Forelimb muscle (tissue), 1 donor: ENCODE data around the gene GJD2. TPM values are rescaled to one million over a fixed set of nuclear protein-coding genes. Genes with fewer than 3 reads are reported as not detected.

Source experiments
- DNase-seq: peaks from one replicate; pipeline ENCODE4 v3.0.0-alpha.2; 2013; ENCODE audit warnings: low read depth
- polyA plus RNA-seq: library from polyadenylated mRNA; unstranded; fragments of 120-200 nt; gene quantifications from one replicate; pipeline ENCODE4 v1.2.1, GENCODE V29; 2013; ENCODE audit not compliant: insufficient read length

The GJD2 gene
- 7.0 TPM for polyA plus RNA-seq

DNA sequence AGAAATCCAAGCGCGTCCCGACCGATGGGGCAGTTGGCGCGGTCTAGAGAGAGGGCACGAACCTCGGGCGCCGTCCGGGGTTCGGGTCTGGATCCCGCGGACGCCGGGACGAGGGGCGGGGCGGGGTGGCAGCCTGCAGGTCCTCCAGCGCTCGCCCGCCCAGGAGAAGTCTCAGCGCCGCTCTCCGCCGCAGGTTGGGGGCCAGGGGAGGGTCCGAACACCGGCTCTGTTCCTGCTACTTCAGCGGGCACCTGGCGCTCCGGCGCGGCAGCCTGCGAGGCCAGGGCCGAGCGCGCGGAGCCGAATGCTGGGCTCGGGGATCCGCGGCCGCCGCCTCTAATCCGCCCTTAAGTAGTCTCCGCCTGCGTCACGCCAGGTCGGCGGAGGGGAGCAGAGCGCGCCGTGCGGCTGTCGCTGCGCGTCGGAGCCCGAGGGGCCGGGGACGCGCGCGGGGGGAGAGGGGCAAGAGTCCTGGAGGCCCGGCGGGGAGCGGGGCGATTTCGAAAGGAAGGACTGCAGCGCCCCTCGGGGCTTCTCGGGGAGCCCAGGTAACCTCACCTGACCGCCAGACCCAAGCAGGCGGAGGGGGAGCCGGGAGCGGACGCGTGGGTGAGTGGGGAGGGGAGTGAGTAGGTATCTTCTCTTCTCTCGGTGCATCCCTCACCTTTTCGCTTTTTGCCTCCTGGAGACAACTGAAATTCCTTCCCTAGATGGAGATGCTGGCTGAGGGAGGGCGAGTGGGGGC is at the start of gene GJD2:
Gene GJD2, minus strand, starts transcription at position 325 of the 745 bp plus-strand sequence. CDS start 510 bp downstream, outside the sequence.
- DNase-seq: no peak

DNA sequence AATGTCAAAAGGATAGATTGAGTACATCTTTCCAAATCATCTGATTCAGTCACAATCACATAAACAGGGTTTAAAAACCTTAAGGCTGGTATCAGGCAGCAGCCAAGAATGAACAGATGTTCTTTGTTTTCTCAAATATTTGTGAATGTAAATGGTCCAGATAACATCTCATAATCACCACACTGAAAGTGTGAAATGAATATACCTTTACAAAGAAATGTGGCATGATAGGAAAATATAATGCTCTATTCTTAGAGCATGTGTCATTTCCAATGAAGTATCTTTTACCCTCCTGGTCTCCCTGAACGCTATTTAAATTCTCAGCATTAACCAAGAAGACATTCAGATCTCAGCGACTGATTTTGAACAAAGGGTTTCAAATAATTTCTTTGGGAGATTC is 49.3 kb upstream of the GJD2 start:
- no peak for DNase-seq

GRCh38 chr15:34802803-34803750 is 48.3 kb upstream of the GJD2 start:
- no peak for DNase-seq

- DNase-seq: no peak
Measured at GRCh38 chr15:34802371-34802770, 47.6 kb upstream of the GJD2 start.

DNA sequence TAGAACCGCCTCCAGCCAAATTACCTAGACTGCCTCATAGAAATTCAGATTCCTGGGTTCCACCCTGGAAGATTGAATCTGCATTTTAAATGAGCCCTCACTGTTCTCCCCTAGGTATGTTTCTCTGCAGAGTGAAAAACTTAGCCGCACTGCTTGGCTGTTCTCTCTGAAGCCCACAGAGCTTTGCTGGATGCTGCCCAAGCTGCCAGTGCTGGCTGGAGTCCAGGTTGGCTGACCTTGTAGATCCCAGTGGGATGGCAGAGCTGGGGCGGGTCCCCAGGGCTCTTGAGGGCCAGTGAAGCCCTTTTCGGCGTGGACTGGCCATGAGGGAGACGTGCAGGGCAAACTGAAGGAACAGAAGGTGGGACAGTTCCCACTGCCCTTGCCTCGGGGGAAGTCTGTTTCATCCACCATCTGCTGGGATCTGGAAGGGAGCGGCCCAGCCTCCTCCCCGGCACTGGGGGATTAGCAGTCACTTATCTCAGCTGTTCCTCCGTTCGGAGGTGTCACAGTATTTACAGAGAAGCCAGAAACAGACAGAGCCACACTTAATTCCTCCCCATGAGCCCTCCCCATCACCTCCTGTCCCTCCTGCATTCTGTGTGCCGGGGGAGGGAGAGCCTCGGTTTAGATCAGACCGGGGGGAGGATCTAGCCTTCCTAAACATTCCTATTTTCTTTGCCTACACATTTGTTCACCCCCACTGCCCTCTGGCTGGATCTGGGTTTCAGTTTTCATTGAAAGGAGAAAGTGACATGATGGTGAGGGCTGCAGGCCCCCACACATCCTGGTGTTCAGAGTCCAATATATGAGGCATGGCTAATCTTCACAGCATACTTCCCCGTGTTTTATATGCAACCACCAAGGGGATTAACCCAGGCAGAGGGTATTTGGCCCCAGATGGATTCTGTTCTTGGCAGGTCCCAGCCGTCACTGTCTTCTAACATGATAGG is 44.6 kb upstream of the GJD2 start:
- DNase-seq: no peak

DNA sequence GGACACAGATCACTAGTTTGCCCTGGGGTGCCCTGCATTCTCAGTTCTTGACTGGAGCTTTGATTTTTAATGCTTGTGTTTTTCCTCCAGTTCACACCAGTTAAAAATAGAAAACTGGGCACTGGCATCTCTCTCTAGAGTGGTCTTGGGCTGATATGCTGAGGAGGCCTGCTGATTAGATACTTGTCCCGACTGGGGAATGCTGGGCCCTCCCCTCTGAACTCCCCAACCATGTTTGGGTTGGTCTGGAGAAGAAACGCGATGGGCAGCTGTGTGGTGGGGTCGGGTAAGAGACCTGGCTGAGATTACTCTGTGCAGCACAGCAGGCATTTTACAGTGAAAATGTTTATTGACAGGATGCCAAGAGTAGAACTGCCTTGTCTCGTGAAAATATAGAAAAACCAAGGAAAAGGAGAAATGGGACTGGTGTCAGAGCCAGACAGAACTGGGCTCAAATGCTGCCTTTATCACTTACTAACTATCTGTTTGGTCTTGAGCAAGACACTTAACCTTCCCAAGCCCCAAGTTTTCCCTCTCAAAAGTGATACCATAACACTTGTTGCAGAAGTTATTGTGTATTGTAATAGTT is 42.1 kb upstream of the GJD2 start:
- no peak for DNase-seq

- no peak for DNase-seq
Measured at GRCh38 chr15:34795267-34796081, 40.7 kb upstream of the GJD2 start, which contains the start of gene ACTC1. Gene ACTC1, minus strand, starts transcription at chr15:34795549. Its CDS starts 741 bp downstream, at chr15:34794808.

DNA sequence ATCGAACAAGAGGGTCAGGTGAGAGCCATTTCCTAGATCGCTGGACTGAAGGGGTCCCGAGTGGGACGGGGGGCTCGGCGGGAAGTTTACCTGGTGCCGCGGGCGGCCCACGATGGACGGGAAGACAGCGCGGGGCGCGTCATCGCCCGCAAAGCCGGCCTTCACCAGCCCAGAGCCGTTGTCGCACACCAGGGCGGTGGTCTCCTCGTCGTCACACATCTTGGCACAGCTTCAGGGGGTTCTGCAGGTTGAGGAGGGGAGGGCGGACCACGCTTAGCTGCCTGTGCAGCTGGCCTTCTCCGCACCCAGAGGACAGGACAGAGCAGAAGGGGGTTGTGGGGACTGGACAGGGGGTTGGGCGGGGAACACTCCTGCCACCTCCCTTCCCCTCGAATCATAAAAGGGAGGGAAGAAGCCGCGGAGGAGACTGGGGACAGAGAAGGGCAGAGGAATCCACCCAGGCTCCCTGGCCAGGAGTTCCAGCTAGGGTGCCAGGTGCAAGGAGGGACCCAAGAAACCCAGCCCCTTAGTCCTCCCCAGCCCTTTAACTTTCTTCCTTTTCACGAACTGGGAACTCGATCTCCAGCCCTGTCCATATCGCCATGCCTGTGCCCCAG is 39.9 kb upstream of the GJD2 start:
- DNase-seq: no peak

GRCh38 chr15:34793901-34794300 is 39.1 kb upstream of the GJD2 start:
- no peak for DNase-seq

DNA sequence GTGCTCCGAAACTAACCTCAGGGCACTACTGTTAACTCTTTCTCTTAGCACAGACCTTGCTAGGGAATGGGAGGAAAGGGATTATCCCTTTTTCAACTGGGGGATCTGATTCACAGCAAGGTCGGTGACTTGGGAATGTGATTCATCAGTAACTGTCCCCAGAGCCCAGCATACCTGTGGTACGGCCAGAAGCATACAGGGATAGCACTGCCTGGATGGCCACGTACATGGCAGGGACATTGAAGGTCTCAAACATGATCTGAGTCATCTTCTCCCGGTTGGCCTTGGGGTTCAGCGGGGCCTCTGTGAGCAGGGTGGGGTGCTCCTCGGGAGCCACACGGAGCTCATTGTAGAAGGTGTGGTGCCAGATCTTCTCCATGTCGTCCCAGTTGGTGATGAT is 38.3 kb upstream of the GJD2 start:
- DNase-seq: no peak

DNA sequence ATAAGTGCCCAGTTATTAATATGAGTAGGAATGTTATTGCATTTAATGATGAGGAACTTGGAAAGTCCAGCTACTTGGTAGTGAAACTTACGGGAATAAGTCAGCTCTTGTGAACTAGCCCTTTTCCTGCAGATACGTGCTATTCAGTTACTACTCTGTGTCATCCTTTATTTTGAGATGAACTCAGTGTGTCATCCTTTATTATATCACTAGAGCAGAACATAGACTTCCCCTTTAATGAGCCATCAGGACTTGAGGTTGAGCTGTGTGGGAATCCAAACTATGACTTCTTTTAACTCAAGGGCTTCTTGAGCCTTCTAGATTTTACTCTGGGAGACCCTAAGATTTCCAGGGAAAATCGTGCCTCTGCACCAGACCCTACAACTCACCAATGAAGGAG is 36.9 kb upstream of the GJD2 start:
- no peak for DNase-seq

DNA sequence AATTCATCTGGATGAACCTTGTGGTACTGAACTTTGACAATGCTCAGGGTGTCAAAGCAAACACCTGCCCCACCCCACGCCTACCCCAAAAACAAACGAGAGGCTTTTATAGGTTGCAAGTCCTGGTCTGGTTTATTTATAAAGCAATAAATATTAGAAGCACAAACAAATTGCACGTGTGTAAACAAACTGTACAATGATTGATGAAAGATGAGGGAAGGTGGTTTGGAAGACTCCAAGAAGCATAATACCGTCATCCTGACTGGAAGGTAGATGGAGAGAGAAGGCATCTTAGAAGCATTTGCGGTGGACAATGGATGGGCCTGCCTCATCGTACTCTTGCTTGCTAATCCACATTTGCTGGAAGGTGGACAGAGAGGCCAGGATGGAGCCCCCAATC is 35.3 kb upstream of the GJD2 start:
- no peak for DNase-seq

GRCh38 chr15:34789326-34789725 is 34.5 kb upstream of the GJD2 start:
- DNase-seq: no peak

- DNase-seq: no peak
Measured at GRCh38 chr15:34786206-34786605, 31.4 kb upstream of the GJD2 start.

GRCh38 chr15:34783991-34784390 is 29.2 kb upstream of the GJD2 start:
- no peak for DNase-seq

DNA sequence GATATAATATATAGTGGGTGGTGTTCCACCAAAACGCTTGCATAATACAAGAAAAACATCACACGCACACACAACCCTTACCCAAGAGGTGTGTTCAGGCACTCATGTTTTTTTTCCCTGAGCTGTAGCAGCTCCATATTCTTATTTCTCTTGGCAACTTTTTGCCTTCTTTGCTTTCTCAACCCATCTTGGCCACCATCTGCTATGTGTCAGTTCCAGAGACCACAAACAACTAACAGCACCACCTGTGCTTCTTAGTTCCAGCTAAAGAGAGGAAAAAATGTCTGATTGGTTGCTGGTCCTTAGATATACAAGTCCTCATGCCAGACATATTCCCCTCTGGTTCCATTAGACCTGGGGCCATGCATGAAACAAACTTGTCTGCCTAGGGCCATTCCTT is 28.6 kb upstream of the GJD2 start:
- no peak for DNase-seq

GRCh38 chr15:34782901-34783300 is 28.1 kb upstream of the GJD2 start:
- no peak for DNase-seq

GRCh38 chr15:34780725-34781124 is 25.9 kb upstream of the GJD2 start:
- no peak for DNase-seq

GRCh38 chr15:34776606-34777105 is 21.9 kb upstream of the GJD2 start:
- no peak for DNase-seq

- no peak for DNase-seq
Measured at GRCh38 chr15:34773917-34774316, 19.1 kb upstream of the GJD2 start.
